DOHH2 (cell line): ENCODE measurements around the gene ARPC4.

Experiments
- H3F3A ChIP-seq: fragments of 200-600 bp; sonication (generic), shearing (Covaris generic); 2 replicates; pipeline ENCODE4 v1.6.0; 2016; ENCODE audit warnings: antibody characterized with exemption, mild to moderate bottlenecking; ENCODE audit not compliant: control insufficient read depth, insufficient read depth
- H3K27ac ChIP-seq: fragments of 200-600 bp; sonication (generic); 2 replicates; pipeline ENCODE4 v1.5.1; 2014; ENCODE audit warnings: low read depth, mild to moderate bottlenecking, low read length, moderate library complexity
- H3K27me3 ChIP-seq: fragments of 200-600 bp; sonication (generic); 2 replicates; pipeline ENCODE4 v1.6.1; 2014; ENCODE audit warnings: mild to moderate bottlenecking, low read length, mixed read lengths; ENCODE audit not compliant: control insufficient read depth
- H3K36me3 ChIP-seq: fragments of 200-600 bp; sonication (generic); 2 replicates; pipeline ENCODE4 v1.6.1; 2014; ENCODE audit warnings: mild to moderate bottlenecking, low read length, moderate library complexity, mixed read lengths; ENCODE audit not compliant: control insufficient read depth
- H3K4me1 ChIP-seq: fragments of 200-600 bp; sonication (generic); 2 replicates; pipeline ENCODE4 v1.6.1; 2014; ENCODE audit warnings: mild to moderate bottlenecking, low read length, mixed read lengths; ENCODE audit not compliant: control insufficient read depth
- H3K4me2 ChIP-seq: fragments of 200-600 bp; sonication (generic); 2 replicates; pipeline ENCODE4 v1.6.0; 2014; ENCODE audit warnings: mild to moderate bottlenecking, low read length, moderate library complexity
- H3K4me3 ChIP-seq: fragments of 200-600 bp; sonication (generic); 2 replicates; pipeline ENCODE4 v1.5.1; 2014; ENCODE audit warnings: mild to moderate bottlenecking, low read length, mixed read lengths
- H3K79me2 ChIP-seq: fragments of 200-600 bp; sonication (generic); 2 replicates; pipeline ENCODE4 v1.6.1; 2014; ENCODE audit warnings: mild to moderate bottlenecking, low read length, mixed read lengths; ENCODE audit not compliant: control insufficient read depth
- H3K9me2 ChIP-seq: fragments of 200-600 bp; sonication (generic); replicated peaks from 2 replicates; pipeline ENCODE4 v1.6.1; 2014; ENCODE audit warnings: mild to moderate bottlenecking, low read length, mixed read lengths; ENCODE audit not compliant: control insufficient read depth
- H3K9me3 ChIP-seq: fragments of 200-600 bp; sonication (generic); 2 replicates; pipeline ENCODE4 v1.6.1; 2014; ENCODE audit warnings: antibody characterized with exemption, low read length, mixed read lengths; ENCODE audit not compliant: control insufficient read depth, insufficient read depth
- H4K20me1 ChIP-seq: fragments of 200-600 bp; sonication (generic); 2 replicates; pipeline ENCODE4 v1.6.0; 2014; ENCODE audit warnings: low read depth, mild to moderate bottlenecking, antibody characterized with exemption, low read length, moderate library complexity; ENCODE audit not compliant: control insufficient read depth, insufficient read depth
- CTCF ChIP-seq: fragments of 200-600 bp; sonication (generic); IDR thresholded peaks from one replicate; pipeline ENCODE4 v1.5.1; 2014; ENCODE audit warnings: antibody characterized with exemption, mild to moderate bottlenecking, low read depth, low read length; ENCODE audit not compliant: poor library complexity, severe bottlenecking
- EZH2phosphoT487 ChIP-seq: fragments of 200-600 bp; sonication (generic); IDR thresholded peaks from 2 replicates; pipeline ENCODE4 v1.6.1; 2017; ENCODE audit warnings: borderline replicate concordance, mild to moderate bottlenecking, antibody characterized with exemption, low read length, moderate library complexity, mixed read lengths

Gene ARPC4

GRCh38 chr3:9837701-9838582 lies 45.1 kb downstream of the ARPC4 start:
- H3K9me2 ChIP-seq = no peaks in the 10 kb centered on the region
- TF ChIP-seq CTCF (no peak), EZH2phosphoT487 (no peak)
- no peaks in the 10 kb centered on the region for H4K20me1 ChIP-seq
- H3K79me2 ChIP-seq = peaks cover 9% of the 10 kb centered on the region
- H3K4me2 ChIP-seq = no peak overlapping the region
- peaks cover 63% of the 10 kb centered on the region for H3K36me3 ChIP-seq
- H3F3A ChIP-seq = no peaks in the 10 kb centered on the region
- H3K9me3 ChIP-seq = no peaks in the 10 kb centered on the region
- peaks cover 7% of the 10 kb centered on the region; the same call in 1 of the 2 replicates for H3K4me1 ChIP-seq
- H3K27ac ChIP-seq = no peak overlapping the region
- H3K4me3 ChIP-seq = no peak overlapping the region
- no peaks in the 10 kb centered on the region for H3K27me3 ChIP-seq

GRCh38 chr3:9838856-9839255 lies 46.0 kb downstream of the ARPC4 start:
- Histone ChIP-seq H3K27me3 (no peaks in the 10 kb centered on the region), H3K27ac (no peak overlapping the region), H3F3A (no peaks in the 10 kb centered on the region), H4K20me1 (no peaks in the 10 kb centered on the region), H3K79me2 (peaks cover 18% of the 10 kb centered on the region), H3K9me3 (no peaks in the 10 kb centered on the region), H3K9me2 (no peaks in the 10 kb centered on the region), H3K36me3 (peaks cover 67% of the 10 kb centered on the region), H3K4me3 (no peak overlapping the region), H3K4me2 (no peak overlapping the region), H3K4me1 (peaks cover 7% of the 10 kb centered on the region; the same call in 1 of the 2 replicates)
- TF ChIP-seq CTCF = no peak
- TF ChIP-seq EZH2phosphoT487 = no peak

GRCh38 chr3:9841015-9841414 lies 48.1 kb downstream of the ARPC4 start:
- Histone ChIP-seq H3K27me3 (no peaks in the 10 kb centered on the region), H4K20me1 (no peaks in the 10 kb centered on the region), H3K79me2 (peaks cover 18% of the 10 kb centered on the region), H3K36me3 (peaks cover 52% of the 10 kb centered on the region), H3K9me2 (no peaks in the 10 kb centered on the region), H3K9me3 (no peaks in the 10 kb centered on the region), H3F3A (no peaks in the 10 kb centered on the region), H3K4me1 (peaks cover 13% of the 10 kb centered on the region), H3K4me3 (no peak overlapping the region), H3K4me2 (no peak overlapping the region), H3K27ac (no peak overlapping the region)
- TF ChIP-seq EZH2phosphoT487 (no peak), CTCF (no peak)
